Tibial nerve (tissue), 3 donors: Measurements from ENCODE around the gene CLTCL1.
"Not testable (repeated sequence)": the region's sequence is repeated elsewhere in the genome, so short reads cannot be mapped to it uniquely, and the experiment has no call there.

ENCODE experiments used
- CTCF ChIP-seq, 5 experiments: fragments of 200-600 bp in 3 of 5; fragments of 450-650 bp in 2 of 5; sonication (generic) in 3 of 5; IDR thresholded peaks; one replicate each; pipeline ENCODE4 v1.5.1; 2016 to 2019; ENCODE audit warnings: antibody characterized with exemption in 5 of 5, mild to moderate bottlenecking in 3 of 5, moderate library complexity in 2 of 5
- POLR2A ChIP-seq, 2 donors: fragments of 450-650 bp; IDR thresholded peaks; one replicate each; pipeline ENCODE4 v1.6.1; 2017; ENCODE audit warnings: antibody characterized with exemption in 2 of 2, mild to moderate bottlenecking in 2 of 2, moderate library complexity in 2 of 2

GRCh38 chr22:19279143-19279542 lies 12.4 kb downstream of the CLTCL1 start:
- not testable (repeated sequence) for TF ChIP-seq POLR2A, CTCF (IDR thresholded peaks at IDR 0.05)
